HG02973 (cell line): ENCODE measurements around the gene ZNF524.
"Not testable (repeated sequence)": the region's sequence is repeated elsewhere in the genome, so short reads cannot be mapped to it uniquely, and the experiment has no call there.

Experiments
- ATAC-seq: cut with Tn5 transposase; IDR thresholded peaks from one replicate; pipeline ENCODE4 v1.9.1; 2021; ENCODE audit warnings: moderate library complexity; ENCODE audit not compliant: unreplicated experiment

Gene ZNF524, protein sequence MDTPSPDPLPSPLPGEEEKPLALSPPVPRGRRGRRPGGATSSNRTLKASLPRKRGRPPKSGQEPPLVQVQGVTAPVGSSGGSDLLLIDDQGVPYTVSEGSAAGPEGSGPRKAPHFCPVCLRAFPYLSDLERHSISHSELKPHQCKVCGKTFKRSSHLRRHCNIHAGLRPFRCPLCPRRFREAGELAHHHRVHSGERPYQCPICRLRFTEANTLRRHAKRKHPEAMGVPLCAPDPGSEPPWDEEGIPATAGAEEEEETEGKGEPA

DNA sequence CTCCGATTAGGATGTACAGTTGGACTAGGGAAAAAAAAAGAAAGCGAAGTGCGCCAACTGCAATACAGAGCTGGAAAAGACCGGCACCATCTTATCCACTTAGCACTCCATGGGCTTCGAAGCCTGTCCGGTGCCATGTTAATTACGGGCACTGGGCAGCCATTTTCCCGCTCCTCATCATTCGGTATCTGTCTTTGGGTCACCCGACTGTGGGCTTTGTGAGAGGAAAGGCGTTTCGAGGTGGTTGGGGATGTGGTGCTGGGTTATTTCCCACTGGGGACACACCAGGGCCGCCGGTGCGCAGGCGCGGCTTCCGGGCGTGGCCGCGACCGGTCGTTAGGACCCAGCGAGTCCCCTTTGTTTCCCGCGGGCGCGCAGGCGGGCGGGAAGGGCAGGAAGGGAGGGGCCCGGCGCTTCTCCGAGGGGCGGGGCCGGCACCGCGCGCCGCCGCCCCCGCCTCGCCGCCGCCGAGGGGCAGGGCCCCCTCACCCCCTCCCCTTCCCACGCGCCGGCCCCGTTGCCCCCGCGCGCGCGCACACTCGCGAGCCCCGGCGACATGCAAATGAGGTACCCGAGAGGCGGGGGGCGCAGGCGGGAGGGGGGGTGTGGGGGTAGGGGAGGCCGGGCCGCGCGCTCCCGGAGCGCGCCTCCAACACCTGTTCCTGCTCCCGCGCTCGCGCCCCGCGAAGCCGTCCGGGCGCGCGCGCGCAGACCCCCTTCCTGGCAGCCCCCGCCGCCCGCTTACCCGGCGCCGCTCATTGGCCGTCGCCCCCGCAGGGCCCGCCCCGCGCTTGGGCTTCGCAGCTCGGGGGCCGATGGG lies at the start of gene ZNF524:
Gene ZNF524, plus strand, starts transcription at position 447 of the 820 bp plus-strand sequence. CDS start 1,825 bp downstream, outside the sequence.
- peak; percentile 34 for ATAC-seq

GRCh38 chr19:55550321-55550650 lies 49.8 kb upstream of the ZNF524 start:
- no peak for ATAC-seq

GRCh38 chr19:55552206-55552605 lies 47.9 kb upstream of the ZNF524 start:
- no peak for ATAC-seq

- no peak for ATAC-seq
Measured at GRCh38 chr19:55552620-55553019, 47.5 kb upstream of the ZNF524 start.

DNA sequence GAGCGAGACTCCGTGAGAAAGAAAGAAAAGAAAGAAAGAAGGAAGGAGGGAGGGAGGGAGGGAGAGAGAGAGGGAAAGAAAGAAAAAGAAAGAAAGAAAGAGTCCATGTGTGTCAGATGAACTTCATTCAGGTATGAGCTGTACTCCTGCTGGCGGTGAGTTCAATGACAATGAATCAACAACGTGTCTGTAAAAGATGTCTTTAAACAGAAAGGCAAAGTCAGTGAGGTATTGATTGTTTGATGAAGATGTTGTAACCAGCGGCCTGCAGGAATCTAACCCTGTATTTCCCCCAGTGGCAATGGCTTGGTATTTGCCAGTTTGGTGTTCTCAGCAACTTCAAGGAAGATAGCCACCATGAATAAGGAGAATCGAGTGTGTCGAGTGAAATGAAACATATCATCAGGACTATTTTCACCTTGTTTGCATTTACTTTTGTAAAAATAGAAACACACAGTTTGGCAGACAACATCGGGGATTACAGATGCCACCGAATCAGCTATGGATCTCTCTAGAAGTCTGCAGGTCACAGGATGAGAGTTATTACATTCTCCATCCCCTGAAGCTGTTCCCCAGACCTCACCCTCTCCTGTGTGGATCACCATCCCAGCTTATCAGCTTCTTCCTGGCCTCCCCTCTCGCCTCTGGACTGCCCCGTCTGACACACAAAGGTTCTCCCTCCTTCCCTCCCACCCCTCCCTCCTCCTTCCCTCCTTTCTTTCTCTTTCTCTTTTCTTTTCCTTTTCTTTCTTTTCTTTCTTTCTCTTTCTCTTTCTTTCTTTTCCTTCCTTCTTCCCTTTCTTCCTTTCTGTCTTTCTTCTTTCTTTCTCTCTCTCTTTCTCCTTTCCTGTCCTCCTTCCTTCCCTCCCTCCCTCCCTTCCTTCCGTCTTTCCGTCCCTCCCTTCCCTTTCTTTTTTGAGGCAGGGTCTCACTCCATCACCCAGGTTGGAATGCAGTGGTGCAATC lies 46.6 kb upstream of the ZNF524 start:
- no peak for ATAC-seq

DNA sequence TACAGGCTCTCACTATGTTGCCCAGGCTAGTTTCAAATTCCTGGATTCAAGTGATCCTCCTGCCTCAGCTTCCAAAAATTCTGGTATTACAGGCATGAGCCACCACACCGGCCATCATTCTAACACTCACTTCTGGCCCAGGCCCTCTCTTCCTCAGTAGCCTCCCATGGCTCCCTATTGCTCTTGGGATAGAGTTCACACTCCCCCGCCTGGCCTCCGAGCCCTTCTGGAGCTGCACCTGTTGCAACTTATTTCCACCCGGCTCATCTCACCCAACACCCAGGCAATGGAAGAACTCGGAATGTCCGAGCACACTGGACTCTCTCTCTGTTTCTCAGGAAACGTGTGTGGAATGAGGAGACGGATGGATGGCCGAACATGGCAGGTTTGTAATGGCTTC lies 45.8 kb upstream of the ZNF524 start:
- no peak for ATAC-seq

GRCh38 chr19:55554741-55555152 lies 45.3 kb upstream of the ZNF524 start:
- no peak for ATAC-seq

DNA sequence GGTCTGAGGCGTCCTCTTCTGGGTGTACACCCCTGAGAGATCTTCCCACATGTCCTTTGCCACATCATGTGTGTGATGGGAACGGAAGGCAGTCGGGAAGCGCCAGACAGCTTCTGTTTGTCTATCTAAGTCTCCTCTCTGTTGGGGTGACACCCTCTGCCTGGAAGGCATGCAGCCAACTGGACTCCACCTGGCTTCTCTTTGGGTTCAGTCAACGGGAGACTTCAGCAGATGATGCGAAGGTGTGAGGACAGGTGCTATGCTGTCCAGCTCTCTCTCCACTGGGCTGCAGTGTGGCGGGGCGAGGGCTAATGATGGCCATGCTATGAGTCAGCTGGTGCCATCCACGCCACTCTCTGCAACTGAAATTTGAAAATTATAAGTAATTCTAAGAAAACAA lies 40.4 kb upstream of the ZNF524 start:
- ATAC-seq = no peak

- ATAC-seq = no peak
Measured at GRCh38 chr19:55563261-55563690, 36.8 kb upstream of the ZNF524 start.

DNA sequence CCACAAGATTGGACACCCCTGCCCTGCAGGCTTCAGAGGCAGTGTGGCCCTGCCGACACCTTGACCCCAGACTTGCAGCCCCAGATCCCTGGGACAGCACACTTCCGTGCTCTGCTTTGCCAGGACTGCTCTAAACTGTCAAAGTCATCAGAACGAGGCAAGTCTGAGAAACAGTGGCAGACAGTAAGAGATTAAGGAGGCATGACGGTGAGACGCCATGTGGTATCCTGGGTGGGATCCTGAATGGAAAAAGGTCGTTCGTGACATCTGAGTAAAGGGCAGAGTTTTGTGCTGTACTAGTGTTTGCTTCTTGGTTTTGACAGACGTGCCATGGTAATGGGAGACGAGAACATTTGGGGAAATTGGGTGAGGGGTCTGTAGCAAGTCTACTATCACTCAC lies 33.3 kb upstream of the ZNF524 start:
- no peak for ATAC-seq

DNA sequence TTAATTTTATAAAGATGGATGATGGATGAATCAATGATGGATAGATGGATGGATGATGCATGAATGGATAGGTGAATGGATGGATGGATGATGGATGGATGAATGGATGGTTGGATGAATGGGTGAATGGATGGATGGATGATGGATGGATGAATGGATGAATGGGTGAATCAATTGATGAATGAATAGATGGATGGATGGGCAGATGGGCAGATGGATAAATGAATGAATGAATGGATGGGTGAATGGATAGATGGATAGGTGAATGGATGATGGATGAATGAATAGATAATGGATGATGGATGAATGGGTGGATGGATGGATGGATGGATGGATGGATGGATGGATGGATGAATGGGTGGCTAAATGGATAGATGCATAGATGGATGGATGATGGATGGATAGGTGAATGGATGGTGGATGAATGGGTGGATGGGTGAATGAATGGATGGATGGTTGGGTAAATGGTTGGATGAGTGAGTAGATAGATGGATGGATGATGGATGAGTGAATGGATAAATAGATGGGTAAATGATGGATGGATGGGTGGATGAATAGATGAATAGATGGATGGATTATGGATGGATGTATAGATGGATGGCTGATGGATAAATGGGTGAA lies 32.3 kb upstream of the ZNF524 start:
- ATAC-seq = no peak

DNA sequence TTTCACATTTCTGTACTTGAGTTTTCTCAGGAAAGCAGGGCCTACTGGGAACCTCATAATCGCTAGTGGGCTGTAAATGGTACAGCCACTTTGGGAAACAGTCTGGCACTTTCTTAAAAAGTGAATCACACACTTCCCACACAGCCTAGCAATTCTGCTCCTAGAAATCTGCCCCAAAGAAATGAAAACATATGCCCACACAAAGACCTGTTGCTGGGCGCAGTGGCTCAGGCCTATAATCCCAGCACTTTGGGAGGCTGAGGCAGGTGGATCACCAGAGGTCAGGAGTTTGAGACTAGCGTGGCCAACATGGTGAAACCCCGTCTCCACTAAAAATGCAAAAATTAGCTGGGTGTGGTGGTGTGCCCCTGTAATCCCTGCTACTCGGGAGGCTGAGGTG lies 30.6 kb upstream of the ZNF524 start:
- ATAC-seq = not testable (repeated sequence)

GRCh38 chr19:55573929-55574328 lies 26.2 kb upstream of the ZNF524 start:
- ATAC-seq = not testable (repeated sequence)

- ATAC-seq = no peak
Measured at GRCh38 chr19:55576746-55577145, 23.3 kb upstream of the ZNF524 start.

DNA sequence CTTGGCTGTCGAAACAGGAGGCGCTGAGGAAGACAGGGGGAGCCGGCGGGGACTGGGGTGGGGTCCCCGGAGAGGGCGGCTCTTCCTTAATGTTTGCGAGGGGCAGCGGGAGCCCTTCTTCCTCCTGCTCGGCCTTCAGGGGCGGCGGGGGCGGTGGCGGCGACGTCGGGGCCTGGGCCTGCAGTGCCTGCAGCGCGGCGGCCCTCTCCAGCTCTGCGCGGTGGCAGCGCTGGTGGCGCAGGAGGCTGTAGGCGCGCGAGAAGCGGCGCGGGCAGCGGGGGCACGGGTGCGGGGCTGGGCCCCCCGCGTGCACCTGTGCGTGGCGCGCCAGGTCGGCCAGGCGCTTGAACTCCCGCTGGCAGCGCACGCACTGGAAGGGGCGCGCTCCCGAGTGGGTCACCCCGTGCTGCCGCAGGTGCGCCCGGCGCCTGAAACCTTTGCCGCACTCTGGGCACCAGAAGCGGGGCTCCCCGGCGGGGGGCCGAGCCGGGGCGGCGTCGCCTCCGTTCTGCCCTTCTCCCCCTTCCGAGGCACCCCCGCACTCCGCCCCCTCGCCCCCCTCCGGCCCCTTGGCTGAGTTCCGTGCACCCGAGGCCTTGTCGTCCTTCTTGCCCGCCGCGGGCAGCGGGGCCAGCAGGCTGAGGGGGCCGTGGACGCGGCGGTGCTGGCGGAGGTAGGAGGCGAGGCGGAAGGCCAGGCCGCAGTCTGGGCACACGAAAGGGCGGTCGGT lies 21.9 kb upstream of the ZNF524 start:
- no peak for ATAC-seq

- no peak for ATAC-seq
Measured at GRCh38 chr19:55578761-55579747, 21.0 kb upstream of the ZNF524 start.

- ATAC-seq = no peak
Measured at GRCh38 chr19:55579766-55580621, 20.1 kb upstream of the ZNF524 start.

DNA sequence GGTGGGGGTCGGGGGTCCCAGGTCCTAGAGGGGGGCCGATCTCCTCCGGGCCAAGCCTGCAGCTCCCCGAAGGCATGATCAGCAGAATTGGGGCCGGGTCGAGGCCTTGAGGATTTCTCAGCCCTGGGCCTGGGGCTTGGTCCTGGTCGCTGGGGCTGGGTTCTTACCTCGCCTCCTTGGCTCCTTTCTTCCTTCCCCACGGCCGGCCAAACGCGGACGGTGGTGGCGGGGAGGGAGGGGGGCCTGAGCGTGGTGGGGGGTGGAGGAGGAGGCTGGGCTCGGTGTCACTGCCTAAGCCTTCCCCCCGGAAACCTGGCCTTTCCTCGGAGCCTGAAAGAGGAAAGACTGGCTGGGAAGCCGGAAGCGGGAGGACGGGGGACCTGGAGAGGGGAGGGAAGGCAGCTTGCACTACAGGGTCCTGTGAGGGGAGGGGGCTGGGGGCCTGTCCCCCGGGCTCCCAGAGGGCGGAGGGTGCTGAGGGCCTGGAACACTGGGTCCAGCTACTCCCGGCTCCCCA lies 19.4 kb upstream of the ZNF524 start, which contains the start of gene ZNF579:
Gene ZNF579, minus strand, starts transcription at position 221 of the 517 bp plus-strand sequence. CDS start 1,209 bp downstream, outside the sequence.
- no peak for ATAC-seq
